Measurements from ENCODE around the gene BTBD17. TPM values are rescaled to one million over a fixed set of nuclear protein-coding genes. Genes with fewer than 3 reads are reported as not detected.

The BTBD17 gene
- total RNA-seq, 4 donors from 2014 or later: not detected

- Histone ChIP-seq H3K27me3 (peaks cover 0 to 87% (median 10%) of the 10 kb centered on the region in 4 donors), H3K4me3 (no peak overlapping the region), H3K9me3 (no peaks in the 10 kb centered on the region), H3K4me1 (peaks cover 0 to 19% (median 7%) of the 10 kb centered on the region in 3 donors), H3K36me3 (no peaks in the 10 kb centered on the region), H3K27ac (no peak overlapping the region)
- TF ChIP-seq CTCF (IDR thresholded peaks at IDR 0.05) (no peak), POLR2A (IDR thresholded peaks at IDR 0.05) (no peak)
- no peak for DNase-seq
- 65 to 71% methylated on average over 10 to 15 of the region's 19 CpGs for WGBS, 2 donors
- intact Hi-C loops (cut with DNase I): no loop called here
These were observed 12.5 kb downstream of the BTBD17 start for GRCh38 chr17:74349120-74349519.

GRCh38 chr17:74347646-74348045, 14.0 kb downstream of the BTBD17 start:
- Histone ChIP-seq H3K27me3 (peaks cover 0 to 87% (median 3%) of the 10 kb centered on the region in 4 donors), H3K36me3 (no peaks in the 10 kb centered on the region), H3K4me1 (peaks cover 0 to 19% (median 7%) of the 10 kb centered on the region in 3 donors), H3K9me3 (no peaks in the 10 kb centered on the region), H3K4me3 (no peak overlapping the region), H3K27ac (no peak overlapping the region)
- TF ChIP-seq POLR2A (IDR thresholded peaks at IDR 0.05) (no peak), CTCF (IDR thresholded peaks at IDR 0.05) (no peak)
- DNase-seq: no peak
- intact Hi-C loops (cut with DNase I): no loop called here
- 76 to 84% methylated on average over 5 to 8 of the region's 14 CpGs for WGBS, 2 donors

- DNase-seq: no peak
- H3K27ac ChIP-seq: no peak overlapping the region
- TF ChIP-seq CTCF (IDR thresholded peaks at IDR 0.05) (no peak), POLR2A (IDR thresholded peaks at IDR 0.05) (no peak)
- 40% methylated on average over 10 of the region's 13 CpGs; no CpG with 5 or more reads in 1 of the 2 donors for WGBS, 2 donors
- H3K36me3 ChIP-seq: no peaks in the 10 kb centered on the region
- peaks cover 0 to 85% (median 0%) of the 10 kb centered on the region in 4 donors for H3K27me3 ChIP-seq
- H3K9me3 ChIP-seq: no peaks in the 10 kb centered on the region
- intact Hi-C loops (cut with DNase I): no loop called here
- no peak overlapping the region for H3K4me3 ChIP-seq
- H3K4me1 ChIP-seq: peaks cover 0 to 13% (median 7%) of the 10 kb centered on the region in 3 donors
These were observed 16.0 kb downstream of the BTBD17 start for GRCh38 chr17:74345433-74346241.

GRCh38 chr17:74344658-74345057, 17.0 kb downstream of the BTBD17 start:
- no peak for TF ChIP-seq POLR2A (IDR thresholded peaks at IDR 0.05)
- TF ChIP-seq CTCF (IDR thresholded peaks at IDR 0.05): no peak
- H3K36me3 ChIP-seq: no peaks in the 10 kb centered on the region
- 61 to 100% methylated on average over 1 to 4 of the region's 21 CpGs for WGBS, 2 donors
- DNase-seq: no peak
- peaks cover 0 to 83% (median 0%) of the 10 kb centered on the region in 4 donors for H3K27me3 ChIP-seq
- H3K9me3 ChIP-seq: no peaks in the 10 kb centered on the region
- H3K4me3 ChIP-seq: no peak overlapping the region
- intact Hi-C loops (cut with DNase I): no loop called here
- H3K27ac ChIP-seq: no peak overlapping the region
- H3K4me1 ChIP-seq: peaks cover 0 to 13% (median 7%) of the 10 kb centered on the region in 3 donors

GRCh38 chr17:74343526-74344284, 18.0 kb downstream of the BTBD17 start:
- intact Hi-C loops (cut with DNase I): no loop called here
- no peaks in the 10 kb centered on the region for H3K36me3 ChIP-seq
- peaks cover 0 to 13% (median 7%) of the 10 kb centered on the region in 3 donors for H3K4me1 ChIP-seq
- H3K27ac ChIP-seq: no peak overlapping the region
- TF ChIP-seq POLR2A (IDR thresholded peaks at IDR 0.05) (no peak), CTCF (IDR thresholded peaks at IDR 0.05) (no peak)
- H3K9me3 ChIP-seq: no peaks in the 10 kb centered on the region
- 67% methylated on average over 5 of the region's 9 CpGs; no CpG with 5 or more reads in 1 of the 2 donors for WGBS, 2 donors
- no peak overlapping the region for H3K4me3 ChIP-seq
- H3K27me3 ChIP-seq: peaks cover 0 to 83% (median 0%) of the 10 kb centered on the region in 4 donors
- no peak for DNase-seq

Data from esophagus squamous epithelium (tissue), 5 donors.